ENCODE results near the gene USP8.
"Not testable (repeated sequence)": the region's sequence is repeated elsewhere in the genome, so short reads cannot be mapped to it uniquely, and the experiment has no call there.

GRCh38 chr15:50382408-50382807 is 41.8 kb upstream of the USP8 start:
- not testable (repeated sequence) for TF ChIP-seq POLR2A, CTCF (IDR thresholded peaks at IDR 0.05)
